Common myeloid progenitor, CD34-positive (primary cell): ENCODE measurements around the gene RABL2A.
"Not testable (repeated sequence)": the region's sequence is repeated elsewhere in the genome, so short reads cannot be mapped to it uniquely, and the experiment has no call there.

Experiments
- CTCF ChIA-PET: fragments of 350-600 bp; sonication (Branson Sonifier 250); formaldehyde crosslinking; loops from one replicate; lab custom pipeline; 2021; ENCODE audit warnings: antibody characterized with exemption; lab: Charles Lee
- POLR2A ChIA-PET: fragments of 350-600 bp; sonication (Branson Sonifier 250); formaldehyde crosslinking; loops from one replicate; lab custom pipeline; 2021; ENCODE audit warnings: antibody characterized with exemption; lab: Charles Lee
- DNase-seq, 3 donors: peaks; one replicate each; pipeline versions ENCODE4 v3.0.0 to v3.0.0-alpha.2; 2013
- H3K27ac ChIP-seq, 2 experiments: 1 replicate in 1 of 2; 2 replicates in 1 of 2; pipeline ENCODE4 v1.7.0; 2013; ENCODE audit warnings: inconsistent platforms in 2 of 2, low read length in 2 of 2, mild to moderate bottlenecking in 2 of 2, low read depth in 1 of 2, moderate library complexity in 1 of 2; ENCODE audit not compliant: severe bottlenecking in 2 of 2, insufficient read depth in 1 of 2, poor library complexity in 1 of 2
- H3K27me3 ChIP-seq, 5 experiments: replicated peaks in 2 of 5; 1 replicate in 3 of 5; 2 replicates in 2 of 5; pipeline versions ENCODE4 v1.6.1 to v1.7.0; 2013; ENCODE audit warnings: low read length in 4 of 5, mild to moderate bottlenecking in 2 of 5, moderate library complexity in 2 of 5, inconsistent platforms in 1 of 5; ENCODE audit not compliant: insufficient read depth in 5 of 5, control insufficient read depth in 4 of 5
- H3K36me3 ChIP-seq, 4 experiments: 1 replicate in 2 of 4; 2 replicates in 2 of 4; pipeline versions ENCODE4 v1.6.1 to v1.7.0; 2013; ENCODE audit warnings: low read length in 3 of 4, control low read depth in 1 of 4, mild to moderate bottlenecking in 1 of 4; ENCODE audit not compliant: control insufficient read depth in 4 of 4, insufficient read depth in 4 of 4
- H3K4me1 ChIP-seq, 4 experiments: 1 replicate in 3 of 4; 2 replicates in 1 of 4; pipeline versions ENCODE4 v1.6.1 to v1.7.1; 2013; ENCODE audit warnings: low read length in 3 of 4, mild to moderate bottlenecking in 3 of 4, control low read depth in 1 of 4, inconsistent platforms in 1 of 4, moderate library complexity in 1 of 4; ENCODE audit not compliant: control insufficient read depth in 4 of 4, insufficient read depth in 4 of 4; ENCODE audit errors: control extremely low read depth in 1 of 4
- H3K4me3 ChIP-seq, 7 experiments: 1 replicate in 4 of 7; 2 replicates in 3 of 7; pipeline versions ENCODE4 v1.5.1 to v1.7.0; 2013; ENCODE audit warnings: mild to moderate bottlenecking in 7 of 7, low read length in 6 of 7, moderate library complexity in 6 of 7, inconsistent platforms in 2 of 7, low read depth in 2 of 7, control low read depth in 1 of 7; ENCODE audit not compliant: insufficient read depth in 4 of 7, control insufficient read depth in 1 of 7; ENCODE audit errors: extremely low read depth in 1 of 7
- H3K9me3 ChIP-seq, 5 experiments: 1 replicate in 4 of 5; 2 replicates in 1 of 5; pipeline versions ENCODE4 v1.6.1 to v1.7.1; 2013; ENCODE audit warnings: low read length in 4 of 5, mild to moderate bottlenecking in 2 of 5, inconsistent platforms in 1 of 5, low read depth in 1 of 5, moderate library complexity in 1 of 5; ENCODE audit not compliant: control insufficient read depth in 4 of 5, insufficient read depth in 2 of 5; ENCODE audit errors: control extremely low read depth in 1 of 5
- WGBS: methylation state at CpG from one replicate; pipeline ENCODE4 v1.1.5; 2013; ENCODE audit not compliant: insufficient coverage; 5-methylcytosine and 5-hydroxymethylcytosine counted together

RABL2A gene

DNA sequence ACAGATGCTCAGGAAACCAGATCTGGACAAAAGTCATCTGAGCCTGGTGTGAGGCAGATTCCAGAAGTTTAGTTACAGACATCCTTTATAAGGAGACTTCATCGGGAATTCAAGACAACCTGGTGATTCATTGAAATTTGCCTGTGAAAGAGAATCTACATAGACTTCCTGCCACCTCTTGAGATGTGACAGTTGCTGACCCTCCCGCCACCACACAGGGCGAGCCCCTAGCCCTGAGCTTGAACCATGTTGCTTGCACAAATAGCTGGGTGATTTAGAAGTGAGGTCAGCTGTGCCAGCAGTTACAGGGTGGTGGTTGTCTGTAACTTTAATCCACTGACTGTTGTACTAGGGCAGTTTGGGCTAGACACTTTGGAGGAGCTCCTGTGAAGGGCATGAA, 11.0 kb downstream of the RABL2A start:
- CTCF ChIA-PET, H3K27me3 ChIP-seq, POLR2A ChIA-PET, DNase-seq, H3K4me1 ChIP-seq, H3K27ac ChIP-seq, H3K9me3 ChIP-seq, H3K4me3 ChIP-seq: not testable (repeated sequence)
- peaks cover 0 to 11% (median 2%) of the 10 kb centered on the region in 4 experiments for H3K36me3 ChIP-seq
- WGBS = no CpG with 5 or more reads among the region's 3 CpGs

DNA sequence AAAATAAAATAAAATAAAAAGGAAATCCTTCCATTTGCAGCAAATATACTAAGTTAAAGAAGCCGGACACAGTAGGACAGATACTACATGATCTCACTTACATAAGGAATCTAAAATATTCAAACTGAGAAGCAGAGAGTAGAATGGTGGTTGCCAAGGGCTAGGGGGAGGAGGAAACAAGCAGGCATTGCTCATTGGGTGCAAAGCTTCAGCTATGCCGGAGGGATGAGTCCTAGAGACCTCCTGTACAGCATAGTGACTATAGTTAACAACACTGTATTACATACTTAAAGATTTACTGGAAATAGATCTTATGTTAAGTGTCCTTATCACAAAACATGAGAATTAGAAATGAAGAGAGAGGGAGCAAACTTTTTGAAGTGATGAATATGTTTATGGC, 19.2 kb downstream of the RABL2A start:
- POLR2A ChIA-PET, H3K36me3 ChIP-seq, CTCF ChIA-PET, DNase-seq, H3K4me3 ChIP-seq, H3K9me3 ChIP-seq, H3K27ac ChIP-seq, H3K4me1 ChIP-seq, H3K27me3 ChIP-seq: not testable (repeated sequence)
- WGBS = no CpG with 5 or more reads among the region's 2 CpGs

DNA sequence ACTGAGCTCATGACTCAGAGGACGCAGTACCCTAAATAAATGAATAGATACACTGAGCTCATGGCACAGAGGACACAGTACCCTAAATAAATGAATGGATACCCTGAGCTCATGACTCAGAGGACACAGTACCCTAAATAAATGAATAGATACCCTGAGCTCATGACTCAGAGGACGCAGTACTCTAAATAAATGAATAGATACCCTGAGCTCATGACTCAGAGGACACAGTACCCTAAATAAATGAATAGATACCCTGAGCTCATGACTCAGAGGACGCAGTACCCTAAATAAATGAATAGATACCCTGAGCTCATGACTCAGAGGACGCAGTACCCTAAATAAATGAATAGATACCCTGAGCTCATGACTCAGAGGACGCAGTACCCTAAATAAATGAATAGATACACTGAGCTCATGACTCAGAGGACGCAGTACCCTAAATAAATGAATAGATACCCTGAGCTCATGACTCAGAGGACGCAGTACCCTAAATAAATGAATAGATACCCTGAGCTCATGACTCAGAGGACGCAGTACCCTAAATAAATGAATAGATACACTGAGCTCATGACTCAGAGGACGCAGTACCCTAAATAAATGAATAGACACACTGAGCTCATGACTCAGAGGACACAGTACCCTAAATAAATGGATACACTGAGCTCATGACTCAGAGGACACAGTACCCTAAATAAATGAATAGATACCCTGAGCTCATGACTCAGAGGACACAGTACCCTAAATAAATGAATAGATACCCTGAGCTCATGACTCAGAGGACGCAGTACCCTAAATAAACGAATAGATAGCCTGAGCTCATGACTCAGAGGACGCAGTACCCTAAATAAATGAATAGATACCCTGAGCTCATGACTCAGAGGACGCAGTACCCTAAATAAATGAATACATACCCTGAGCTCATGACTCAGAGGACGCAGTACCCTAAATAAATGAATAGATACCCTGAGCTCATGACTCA, 24.1 kb downstream of the RABL2A start:
- POLR2A ChIA-PET, DNase-seq, H3K4me3 ChIP-seq, H3K27ac ChIP-seq, CTCF ChIA-PET, H3K27me3 ChIP-seq, H3K4me1 ChIP-seq, H3K36me3 ChIP-seq, H3K9me3 ChIP-seq: not testable (repeated sequence)
- 100% methylated on average over 1 of the region's 14 CpGs for WGBS

DNA sequence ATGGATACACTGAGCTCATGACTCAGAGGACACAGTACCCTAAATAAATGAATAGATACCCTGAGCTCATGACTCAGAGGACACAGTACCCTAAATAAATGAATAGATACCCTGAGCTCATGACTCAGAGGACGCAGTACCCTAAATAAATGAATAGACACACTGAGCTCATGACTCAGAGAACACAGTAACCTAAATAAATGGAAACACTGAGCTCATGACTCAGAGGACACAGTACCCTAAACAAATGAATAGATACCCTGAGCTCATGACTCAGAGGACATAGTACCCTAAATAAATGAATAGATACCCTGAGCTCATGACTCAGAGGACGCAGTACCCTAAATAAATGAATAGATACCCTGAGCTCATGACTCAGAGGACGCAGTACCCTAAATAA, 25.5 kb downstream of the RABL2A start:
- H3K9me3 ChIP-seq, H3K4me1 ChIP-seq, H3K4me3 ChIP-seq, CTCF ChIA-PET, H3K27me3 ChIP-seq, POLR2A ChIA-PET, H3K36me3 ChIP-seq, H3K27ac ChIP-seq: not testable (repeated sequence)
- no CpG with 5 or more reads among the region's 3 CpGs for WGBS
- DNase-seq = peak in 1 of 3 donors; percentile 15

DNA sequence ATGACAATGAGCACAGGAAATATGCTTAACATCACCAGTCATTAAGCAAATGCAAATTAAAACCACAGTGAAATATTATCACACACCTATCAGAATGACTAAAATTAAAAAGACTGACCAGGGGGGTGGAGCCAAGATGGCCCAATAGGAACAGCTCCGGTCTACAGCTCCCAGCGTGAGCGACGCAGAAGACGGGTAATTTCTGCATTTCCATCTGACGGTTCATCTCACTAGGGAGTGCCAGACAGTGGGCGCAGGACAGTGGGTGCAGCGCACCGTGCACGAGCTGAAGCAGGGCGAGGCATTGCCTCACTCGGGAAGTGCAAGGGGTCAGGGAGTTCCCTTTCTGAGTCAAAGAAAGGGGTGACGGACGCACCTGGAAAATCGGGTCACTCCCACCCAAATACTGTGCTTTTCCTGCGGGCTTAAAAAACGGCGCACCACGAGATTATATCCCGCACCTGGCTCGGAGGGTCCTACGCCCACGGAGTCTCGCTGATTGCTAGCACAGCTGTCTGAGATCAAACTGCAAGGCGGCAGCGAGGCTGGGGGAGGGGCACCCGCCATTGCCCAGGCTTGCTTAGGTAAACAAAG, 29.1 kb downstream of the RABL2A start:
- H3K27me3 ChIP-seq, H3K27ac ChIP-seq, POLR2A ChIA-PET, H3K4me3 ChIP-seq, H3K9me3 ChIP-seq, H3K36me3 ChIP-seq, H3K4me1 ChIP-seq: not testable (repeated sequence)
- CTCF ChIA-PET = interaction anchor here (0.9 kb wide), 1 partner anchor 22 kb away, joined by 3 read pairs; no protein-coding TSS in a partner anchor
- 94% methylated on average over 13 of the region's 27 CpGs for WGBS
- DNase-seq = peak in 1 of 3 donors; percentile 17

DNA sequence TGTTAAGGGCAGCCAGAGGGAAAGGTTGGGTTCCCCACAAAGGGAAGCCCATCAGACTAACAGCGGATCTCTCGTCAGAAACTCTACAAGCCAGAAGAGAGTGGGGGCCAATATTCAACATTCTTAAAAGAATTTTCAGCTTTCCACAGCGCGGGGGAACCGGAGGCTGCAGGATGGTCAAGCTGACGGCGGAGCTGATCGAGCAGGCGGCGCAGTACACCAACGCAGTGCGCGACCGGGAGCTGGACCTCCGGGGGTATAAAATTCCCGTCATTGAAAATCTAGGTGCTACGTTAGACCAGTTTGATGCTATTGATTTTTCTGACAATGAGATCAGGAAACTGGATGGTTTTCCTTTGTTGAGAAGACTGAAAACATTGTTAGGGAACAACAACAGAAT, 30.7 kb downstream of the RABL2A start:
- H3K4me1 ChIP-seq, H3K4me3 ChIP-seq, POLR2A ChIA-PET, H3K36me3 ChIP-seq, CTCF ChIA-PET, DNase-seq, H3K27ac ChIP-seq, H3K27me3 ChIP-seq, H3K9me3 ChIP-seq: not testable (repeated sequence)
- WGBS = 85% methylated on average over 9 of the region's 17 CpGs
